K562 (cell line): Measurements from ENCODE around the gene NCAPD2. TPM values are rescaled to one million over a fixed set of nuclear protein-coding genes. Genes with fewer than 3 reads are reported as not detected.
A peak's percentile ranks its signal among the peaks of the same experiment; 100 is the strongest.
"Not testable (repeated sequence)": the region's sequence is repeated elsewhere in the genome, so short reads cannot be mapped to it uniquely, and the experiment has no call there.

Experiments used
- ATAC-seq: fragments of 200-7000 bp; cut with Tn5 transposase; 3 replicates; pipeline ENCODE4 v1.9.1; 2020; ENCODE audit warnings: moderate library complexity
- BruUV-seq: library from RNA; stranded (reverse); fragments of 400-500 nt; replicated peaks from 2 replicates; lab custom pipeline; 2021; lab: Mats Ljungman, UMichigan
- CTCF ChIA-PET: fragments of 300-600 bp; formaldehyde crosslinking; extraction: SDS; loops from one replicate; lab custom pipeline; 2021; ENCODE audit warnings: low intra/inter-chr PET ratio; lab: Yijun Ruan, JAX
- POLR2A ChIA-PET: fragments of 300-600, 350-650 bp; sonication (Branson Sonifier 250); formaldehyde crosslinking; extraction: SDS; loops from one replicate; lab custom pipeline; 2021; ENCODE audit warnings: antibody characterized with exemption, inconsistent platforms; lab: Yijun Ruan, JAX
- DNase-seq, 4 experiments: peaks; one replicate each; pipeline versions ENCODE4 v3.0.0 to v3.0.0-alpha.2; 2011 to 2018; ENCODE audit warnings: low spot score in 3 of 4, mixed read lengths in 3 of 4; ENCODE audit errors: extremely low read depth in 1 of 4
- FAIRE-seq: peaks from 2 replicates; lab custom pipeline; 2011; peaks lifted over from hg19 to GRCh38; lab: Jason Lieb, UNC
- H2AFZ ChIP-seq: 2 replicates; pipeline ENCODE4 v1.6.0; 2011; ENCODE audit warnings: low read depth, low read length, control low read depth, inconsistent platforms
- H3K27ac ChIP-seq: fragments of 200-600 bp; 3 replicates; pipeline ENCODE4 v1.8.0; 2011; ENCODE audit warnings: low read depth, mild to moderate bottlenecking, control low read depth, inconsistent platforms, low read length, moderate library complexity, mixed read lengths; ENCODE audit errors: extremely low read depth
- H3K27me3 ChIP-seq, 2 experiments: fragments of 300-600 bp in 1 of 2; 2 replicates in 1 of 2; 3 replicates in 1 of 2; pipeline versions ENCODE4 v1.6.0 to v1.8.0; 2011; ENCODE audit warnings: inconsistent platforms in 2 of 2, low read length in 2 of 2, mild to moderate bottlenecking in 1 of 2, mixed read lengths in 1 of 2, moderate library complexity in 1 of 2; ENCODE audit not compliant: control insufficient read depth in 2 of 2, insufficient read depth in 2 of 2
- H3K36me3 ChIP-seq: fragments of 300-600 bp; 3 replicates; pipeline ENCODE4 v1.8.0; 2011; ENCODE audit warnings: mild to moderate bottlenecking, low read length, inconsistent platforms; ENCODE audit not compliant: control insufficient read depth, insufficient read depth
- H3K4me1 ChIP-seq, 2 experiments: fragments of 200-600 bp in 1 of 2; replicated peaks in 1 of 2; 2 replicates in 1 of 2; 3 replicates in 1 of 2; pipeline versions ENCODE4 v1.5.1 to v1.8.0; 2011; ENCODE audit warnings: inconsistent platforms in 2 of 2, low read length in 2 of 2, mild to moderate bottlenecking in 1 of 2, mixed read lengths in 1 of 2, moderate library complexity in 1 of 2; ENCODE audit not compliant: control insufficient read depth in 2 of 2, insufficient read depth in 2 of 2
- H3K4me2 ChIP-seq: 2 replicates; pipeline ENCODE4 v1.6.1; 2011; ENCODE audit warnings: low read length, control low read depth, inconsistent platforms, mixed read lengths; ENCODE audit not compliant: insufficient read depth
- H3K4me3 ChIP-seq: fragments of 200-600 bp; sonication (generic), shearing (Covaris generic); 2 replicates; pipeline ENCODE4 v1.5.1; 2016; ENCODE audit warnings: control low read depth, inconsistent platforms
- H3K79me2 ChIP-seq: fragments of 200-600 bp; 3 replicates; pipeline ENCODE4 v1.8.0; 2011; ENCODE audit warnings: low read length, inconsistent platforms; ENCODE audit not compliant: control insufficient read depth, insufficient read depth
- H3K9ac ChIP-seq, 2 experiments: 2 replicates each; pipeline versions ENCODE4 v1.6.0 to v1.6.1; 2011; ENCODE audit warnings: low read depth in 2 of 2, low read length in 2 of 2, control low read depth in 1 of 2, inconsistent platforms in 1 of 2, mild to moderate bottlenecking in 1 of 2, mixed read lengths in 1 of 2; ENCODE audit not compliant: insufficient read depth in 1 of 2
- H3K9me1 ChIP-seq: one replicate; pipeline ENCODE4 v1.6.0; 2011; ENCODE audit warnings: inconsistent platforms, mild to moderate bottlenecking, low read length, moderate library complexity; ENCODE audit not compliant: control insufficient read depth, insufficient read depth
- H3K9me3 ChIP-seq: replicated peaks from 2 replicates; pipeline ENCODE4 v1.5.1; 2011; ENCODE audit warnings: low read depth, low read length, inconsistent platforms; ENCODE audit not compliant: control insufficient read depth, insufficient read depth
- H4K20me1 ChIP-seq: replicated peaks from 2 replicates; pipeline ENCODE4 v1.6.1; 2011; ENCODE audit warnings: low read length, inconsistent platforms, mixed read lengths; ENCODE audit not compliant: control insufficient read depth, insufficient read depth
- CTBP1 ChIP-seq: fragments of 450-650 bp; IDR thresholded peaks from 2 replicates; pipeline ENCODE4 v1.6.1; 2016; ENCODE audit warnings: borderline replicate concordance
- CTCF ChIP-seq, 3 experiments: IDR thresholded peaks in 2 of 3; conservative IDR thresholded peaks in 1 of 3; 2 replicates each; pipeline ENCODE4 v1.5.1; 2011 to 2012; ENCODE audit warnings: low read length in 3 of 3, mild to moderate bottlenecking in 3 of 3, control low read depth in 2 of 3, improper control_type of control experiment in 1 of 3, inconsistent platforms in 1 of 3, low read depth in 1 of 3, mixed read lengths in 1 of 3, moderate library complexity in 1 of 3; ENCODE audit not compliant: insufficient read depth in 2 of 3
- ELF1 ChIP-seq: fragments of 200-800 bp; sonication (Bioruptor generic); IDR thresholded peaks from 2 replicates; pipeline ENCODE4 v1.6.1; 2016; ENCODE audit warnings: missing genetic modification characterization, missing compliant biosample characterization
- ETV6 ChIP-seq, 3 experiments: fragments of 150-350 bp in 1 of 3; sonication (generic) in 1 of 3; formaldehyde crosslinking in 1 of 3; IDR thresholded peaks; 2 replicates each; pipeline versions ENCODE4 v1.6.1 to v1.8.0; 2014 to 2022; ENCODE audit warnings: borderline replicate concordance in 2 of 3, low read depth in 2 of 3, antibody characterized with exemption in 1 of 3, low read length in 1 of 3, mild to moderate bottlenecking in 1 of 3, missing genetic modification reagents in 1 of 3
- RBFOX2 ChIP-seq: fragments of 200-400 bp; formaldehyde crosslinking; IDR thresholded peaks from 2 replicates; pipeline ENCODE4 v1.6.1; 2017; ENCODE audit warnings: low read depth, mild to moderate bottlenecking, low read length, moderate library complexity
- SMC3 ChIP-seq: conservative IDR thresholded peaks from 2 replicates; pipeline ENCODE4 v1.6.1; 2011; ENCODE audit warnings: low read depth, low read length, improper control_type of control experiment; ENCODE audit not compliant: insufficient read depth
- SP1 ChIP-seq: sonication (generic); formaldehyde crosslinking; IDR thresholded peaks from 2 replicates; pipeline ENCODE4 v1.8.1; 2022; ENCODE audit warnings: mild to moderate bottlenecking, missing genetic modification reagents
- ZBTB7A ChIP-seq: IDR thresholded peaks from 2 replicates; pipeline ENCODE4 v1.6.1; 2011; ENCODE audit warnings: low read depth, mild to moderate bottlenecking, low read length, moderate library complexity, borderline replicate concordance; ENCODE audit not compliant: control insufficient read depth
- WGBS: fragments of 100-300 bp; shearing (Covaris generic); methylation state at CpG from one replicate; pipeline ENCODE4 v1.1.6; 2016; ENCODE audit warnings: low coverage, mixed read lengths; ENCODE audit not compliant: insufficient coverage; ENCODE audit errors: missing lambda C conversion rate; 5-methylcytosine and 5-hydroxymethylcytosine counted together
- in situ Hi-C: fragments of 300-500 bp; cut with MboI; formaldehyde crosslinking; loops from 4 replicates; pipeline ENCODE4 v1.15.0; 2018; ENCODE audit warnings: inconsistent platforms, mixed read lengths
- intact Hi-C: fragments of 100-400 bp; cut with micrococcal nuclease; formaldehyde crosslinking; loops from 2 replicates; pipeline ENCODE4 v1.14.2; 2022
- polyA plus RNA-seq, 8 experiments: library from polyadenylated mRNA; depleted of rRNA in 4 of 8; stranded (reverse) in 5 of 8; unstranded in 3 of 8; fragments of >200 nt; fragmentation: Nextera tagmentation in 2 of 8; fragmentation: Illumina TruSeq in 1 of 8; extraction: Ambion mirVana in 2 of 8; extraction: Trizol in 1 of 8; gene quantifications; 2 replicates each; pipeline versions ENCODE4 v1.2.1 to v1.2.3, GENCODE V29; 2011 to 2014; ENCODE audit warnings: inconsistent platforms in 1 of 8, missing spikeins in 1 of 8
- total RNA-seq, 7 experiments: library from RNA; depleted of rRNA in 6 of 7; stranded (reverse); fragments of >200 nt in 6 of 7; fragmentation: Illumina TruSeq in 2 of 7; extraction: Trizol in 2 of 7; gene quantifications; 2 replicates each; pipeline versions ENCODE4 v1.2.1 to v1.2.3, GENCODE V29; 2011 to 2021; ENCODE audit warnings: low replicate concordance in 1 of 7
- TF ChIP-seq, protein P1 (sequence below): IDR thresholded peaks from 2 replicates; pipeline ENCODE4 v1.6.1; 2011; ENCODE audit warnings: borderline replicate concordance, low read depth, mild to moderate bottlenecking, moderate library complexity, low read length; ENCODE audit not compliant: insufficient read depth, poor library complexity, severe bottlenecking
- TF ChIP-seq, protein P2 (sequence below), 2 experiments: fragments of 450-650 bp; conservative IDR thresholded peaks; 2 replicates each; pipeline ENCODE4 v1.6.1; 2017; ENCODE audit warnings: mild to moderate bottlenecking in 2 of 2, moderate library complexity in 2 of 2

The NCAPD2 gene
- total and polyA plus RNA-seq, 9 of the 15 experiments (the other 6 are each of a cell fraction or from before 2014, with no cell fraction given): 16.9 to 93.7 (median 68.3) TPM

DNA sequence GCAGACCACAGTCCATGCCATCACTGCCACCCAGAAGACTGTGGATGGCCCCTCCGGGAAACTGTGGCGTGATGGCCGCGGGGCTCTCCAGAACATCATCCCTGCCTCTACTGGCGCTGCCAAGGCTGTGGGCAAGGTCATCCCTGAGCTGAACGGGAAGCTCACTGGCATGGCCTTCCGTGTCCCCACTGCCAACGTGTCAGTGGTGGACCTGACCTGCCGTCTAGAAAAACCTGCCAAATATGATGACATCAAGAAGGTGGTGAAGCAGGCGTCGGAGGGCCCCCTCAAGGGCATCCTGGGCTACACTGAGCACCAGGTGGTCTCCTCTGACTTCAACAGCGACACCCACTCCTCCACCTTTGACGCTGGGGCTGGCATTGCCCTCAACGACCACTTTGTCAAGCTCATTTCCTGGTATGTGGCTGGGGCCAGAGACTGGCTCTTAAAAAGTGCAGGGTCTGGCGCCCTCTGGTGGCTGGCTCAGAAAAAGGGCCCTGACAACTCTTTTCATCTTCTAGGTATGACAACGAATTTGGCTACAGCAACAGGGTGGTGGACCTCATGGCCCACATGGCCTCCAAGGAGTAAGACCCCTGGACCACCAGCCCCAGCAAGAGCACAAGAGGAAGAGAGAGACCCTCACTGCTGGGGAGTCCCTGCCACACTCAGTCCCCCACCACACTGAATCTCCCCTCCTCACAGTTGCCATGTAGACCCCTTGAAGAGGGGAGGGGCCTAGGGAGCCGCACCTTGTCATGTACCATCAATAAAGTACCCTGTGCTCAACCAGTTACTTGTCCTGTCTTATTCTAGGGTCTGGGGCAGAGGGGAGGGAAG is 43.9 kb downstream of the NCAPD2 start:
- H2AFZ ChIP-seq; in situ Hi-C loops; CTCF ChIA-PET; H3K9me3 ChIP-seq; FAIRE-seq; H3K27me3 ChIP-seq; H3K9me1 ChIP-seq; ATAC-seq; TF ChIP-seq ETV6 (CRISPR knock-in tag; IDR thresholded peaks at IDR 0.05; ENCODE audit: borderline replicate concordance): not testable (repeated sequence)
- TSS peak; percentile 75 for BruUV-seq
- POLR2A ChIA-PET: interaction anchor here (0.6 to 1.0 kb wide), 6 partner anchors 27 to 1545 kb away, joined by 3 to 5 read pairs (median 3); partner anchors contain the start of gene VAMP1
- Histone ChIP-seq H3K4me2 (peak overlapping the region; percentile 80), H3K9ac (peak overlapping the region; percentile 34 to 100; a peak in 3 of 4 replicates), H3K36me3 (peaks cover 43% of the 10 kb centered on the region), H3K4me1 (peaks cover 54 to 85% of the 10 kb centered on the region in 2 experiments), H3K27ac (peak overlapping the region; percentile 59; the same call in 1 of the 3 replicates), H3K79me2 (peaks cover 53% of the 10 kb centered on the region), H3K4me3 (peak overlapping the region; percentile 84; the same call in 1 of the 2 replicates), H4K20me1 (peaks cover 38% of the 10 kb centered on the region)
- DNase-seq: peak in 1 of 4 experiments; percentile 80
- intact Hi-C loops: loop anchor here (2.0 to 10.0 kb wide), 2 partner anchors 115 to 213 kb away; no protein-coding TSS in a partner anchor
- 53% methylated on average over 16 of the region's 17 CpGs for WGBS
- TF ChIP-seq, protein P1, sequence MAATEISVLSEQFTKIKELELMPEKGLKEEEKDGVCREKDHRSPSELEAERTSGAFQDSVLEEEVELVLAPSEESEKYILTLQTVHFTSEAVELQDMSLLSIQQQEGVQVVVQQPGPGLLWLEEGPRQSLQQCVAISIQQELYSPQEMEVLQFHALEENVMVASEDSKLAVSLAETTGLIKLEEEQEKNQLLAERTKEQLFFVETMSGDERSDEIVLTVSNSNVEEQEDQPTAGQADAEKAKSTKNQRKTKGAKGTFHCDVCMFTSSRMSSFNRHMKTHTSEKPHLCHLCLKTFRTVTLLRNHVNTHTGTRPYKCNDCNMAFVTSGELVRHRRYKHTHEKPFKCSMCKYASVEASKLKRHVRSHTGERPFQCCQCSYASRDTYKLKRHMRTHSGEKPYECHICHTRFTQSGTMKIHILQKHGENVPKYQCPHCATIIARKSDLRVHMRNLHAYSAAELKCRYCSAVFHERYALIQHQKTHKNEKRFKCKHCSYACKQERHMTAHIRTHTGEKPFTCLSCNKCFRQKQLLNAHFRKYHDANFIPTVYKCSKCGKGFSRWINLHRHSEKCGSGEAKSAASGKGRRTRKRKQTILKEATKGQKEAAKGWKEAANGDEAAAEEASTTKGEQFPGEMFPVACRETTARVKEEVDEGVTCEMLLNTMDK: peak; percentile 73
- TF ChIP-seq SMC3 (peak; percentile 31; the same call in 1 of the 2 replicates), ZBTB7A (0 out of 2 replicates have a peak, but pooled peaks have one; percentile 17), CTCF (IDR thresholded peaks at IDR 0.05 in 2 of 3, conservative IDR thresholded peaks at IDR 0.05 in 1 of 3; ENCODE audit: insufficient read depth in 2 of 3, low read depth in 1 of 3, low read length in 3 of 3) (peak; percentile 58 to 65 (median 63)), ELF1 (tag) (peak; percentile 37; the same call in 1 of the 2 replicates), SP1 (CRISPR knock-in tag) (peak; percentile 20; the same call in 1 of the 2 replicates), RBFOX2 (peak; percentile 61; the same call in 1 of the 2 replicates), ETV6 (IDR thresholded peaks at IDR 0.05; ENCODE audit: borderline replicate concordance in 1 of 2, low read depth in 2 of 2, low read length in 1 of 2) (0 out of 4 replicates have a peak, but pooled peaks of 1 of the 2 experiments have one; percentile 32), CTBP1 (0 out of 2 replicates have a peak, but pooled peaks have one; percentile 36)
- TF ChIP-seq, protein P2, sequence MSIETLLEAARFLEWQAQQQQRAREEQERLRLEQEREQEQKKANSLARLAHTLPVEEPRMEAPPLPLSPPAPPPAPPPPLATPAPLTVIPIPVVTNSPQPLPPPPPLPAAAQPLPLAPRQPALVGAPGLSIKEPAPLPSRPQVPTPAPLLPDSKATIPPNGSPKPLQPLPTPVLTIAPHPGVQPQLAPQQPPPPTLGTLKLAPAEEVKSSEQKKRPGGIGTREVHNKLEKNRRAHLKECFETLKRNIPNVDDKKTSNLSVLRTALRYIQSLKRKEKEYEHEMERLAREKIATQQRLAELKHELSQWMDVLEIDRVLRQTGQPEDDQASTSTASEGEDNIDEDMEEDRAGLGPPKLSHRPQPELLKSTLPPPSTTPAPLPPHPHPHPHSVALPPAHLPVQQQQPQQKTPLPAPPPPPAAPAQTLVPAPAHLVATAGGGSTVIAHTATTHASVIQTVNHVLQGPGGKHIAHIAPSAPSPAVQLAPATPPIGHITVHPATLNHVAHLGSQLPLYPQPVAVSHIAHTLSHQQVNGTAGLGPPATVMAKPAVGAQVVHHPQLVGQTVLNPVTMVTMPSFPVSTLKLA (conservative IDR thresholded peaks at IDR 0.05): 0 out of 4 replicates have a peak, but pooled peaks of 1 of the 2 experiments have one; percentile 11
